ENCODE measurements around the gene TM9SF1. TPM values are rescaled to one million over a fixed set of nuclear protein-coding genes. Genes with fewer than 3 reads are reported as not detected.

The TM9SF1 gene
- total and polyA plus RNA-seq, 10 of the 15 experiments (the other 5 are each of a cell fraction or from before 2014, with no cell fraction given), result 7.2 to 39.2 (median 17.6) TPM

DNA sequence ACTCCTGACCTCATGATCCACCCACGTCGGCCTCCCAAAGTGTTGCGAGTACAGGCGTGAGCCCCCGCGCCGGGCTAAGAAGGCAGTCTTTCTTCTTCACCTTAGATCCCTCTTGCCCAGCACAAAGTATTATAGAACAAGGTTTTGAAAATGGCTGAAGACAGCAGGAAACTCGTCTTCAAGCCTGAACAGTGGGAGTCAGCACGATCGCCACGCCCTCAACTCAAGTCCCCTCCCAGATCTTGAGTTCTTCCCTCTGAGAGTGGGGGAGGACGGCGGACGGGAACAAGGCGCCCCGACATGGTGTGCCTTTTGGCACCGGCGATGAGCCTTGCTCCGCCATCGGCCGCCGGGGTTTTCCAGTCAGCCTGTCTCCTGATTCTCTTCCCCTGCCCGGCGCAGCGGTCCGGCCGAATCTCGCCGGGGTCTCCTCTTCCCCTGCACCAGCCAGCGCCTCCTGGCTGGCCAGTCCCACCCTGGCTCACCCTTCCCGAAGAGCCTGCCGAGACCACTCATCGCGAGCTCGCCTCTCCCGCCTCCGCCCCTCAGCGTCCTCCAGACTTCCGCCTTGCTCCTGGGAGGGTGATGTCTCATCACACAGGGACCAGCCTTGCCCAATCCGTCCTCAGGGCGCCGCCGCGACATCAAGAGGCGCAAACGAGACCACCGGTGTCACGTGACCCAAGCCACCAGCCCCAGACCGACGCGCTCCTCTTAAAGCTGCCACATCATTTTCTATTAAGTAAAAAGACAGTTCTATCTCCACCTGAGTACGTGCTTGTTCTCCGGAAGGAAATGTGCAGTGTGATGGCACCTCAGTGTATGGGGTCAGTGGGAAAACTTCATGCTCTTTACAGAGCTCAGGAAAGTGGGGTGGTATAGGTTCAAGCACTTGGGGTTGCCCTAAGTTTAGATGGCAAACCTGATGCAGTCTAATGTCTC, 18.0 kb upstream of the TM9SF1 start, which contains the start of gene CHMP4A (continued):
- TF ChIP-seq, protein P1, sequence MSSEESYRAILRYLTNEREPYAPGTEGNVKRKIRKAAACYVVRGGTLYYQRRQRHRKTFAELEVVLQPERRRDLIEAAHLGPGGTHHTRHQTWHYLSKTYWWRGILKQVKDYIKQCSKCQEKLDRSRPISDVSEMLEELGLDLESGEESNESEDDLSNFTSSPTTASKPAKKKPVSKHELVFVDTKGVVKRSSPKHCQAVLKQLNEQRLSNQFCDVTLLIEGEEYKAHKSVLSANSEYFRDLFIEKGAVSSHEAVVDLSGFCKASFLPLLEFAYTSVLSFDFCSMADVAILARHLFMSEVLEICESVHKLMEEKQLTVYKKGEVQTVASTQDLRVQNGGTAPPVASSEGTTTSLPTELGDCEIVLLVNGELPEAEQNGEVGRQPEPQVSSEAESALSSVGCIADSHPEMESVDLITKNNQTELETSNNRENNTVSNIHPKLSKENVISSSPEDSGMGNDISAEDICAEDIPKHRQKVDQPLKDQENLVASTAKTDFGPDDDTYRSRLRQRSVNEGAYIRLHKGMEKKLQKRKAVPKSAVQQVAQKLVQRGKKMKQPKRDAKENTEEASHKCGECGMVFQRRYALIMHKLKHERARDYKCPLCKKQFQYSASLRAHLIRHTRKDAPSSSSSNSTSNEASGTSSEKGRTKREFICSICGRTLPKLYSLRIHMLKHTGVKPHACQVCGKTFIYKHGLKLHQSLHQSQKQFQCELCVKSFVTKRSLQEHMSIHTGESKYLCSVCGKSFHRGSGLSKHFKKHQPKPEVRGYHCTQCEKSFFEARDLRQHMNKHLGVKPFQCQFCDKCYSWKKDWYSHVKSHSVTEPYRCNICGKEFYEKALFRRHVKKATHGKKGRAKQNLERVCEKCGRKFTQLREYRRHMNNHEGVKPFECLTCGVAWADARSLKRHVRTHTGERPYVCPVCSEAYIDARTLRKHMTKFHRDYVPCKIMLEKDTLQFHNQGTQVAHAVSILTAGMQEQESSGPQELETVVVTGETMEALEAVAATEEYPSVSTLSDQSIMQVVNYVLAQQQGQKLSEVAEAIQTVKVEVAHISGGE (CRISPR knock-in tag; IDR thresholded peaks at IDR 0.05), result peak; percentile 72
- TF ChIP-seq POLR2A (IDR thresholded peaks at IDR 0.05; ENCODE audit: low read depth, low read length) (peak; percentile 99), SMAD1 (IDR thresholded peaks at IDR 0.05; ENCODE audit: low read depth, partially characterized antibody) (peak; percentile 89), SIN3A (IDR thresholded peaks at IDR 0.05; ENCODE audit: low read depth, low read length) (peak; percentile 79; the same call in 1 of the 2 replicates), NFIC (IDR thresholded peaks at IDR 0.05; ENCODE audit: low read depth, low read length) (no peak), SUZ12 (IDR thresholded peaks at IDR 0.05; ENCODE audit: unreplicated experiment) (no peak), HCFC1 (IDR thresholded peaks at IDR 0.05; ENCODE audit: low read length) (peak; percentile 78), POLR2AphosphoS2 (IDR thresholded peaks at IDR 0.05; ENCODE audit: low read depth, low read length) (peak; percentile 93), SIX5 (IDR thresholded peaks at IDR 0.05; ENCODE audit: low read depth, low read length, severe bottlenecking) (peak; percentile 45), STAT3 (IDR thresholded peaks at IDR 0.05; ENCODE audit: low read depth, low read length) (no peak), ELK1 (IDR thresholded peaks at IDR 0.05; ENCODE audit: low read depth, low read length) (0 out of 2 replicates have a peak, but pooled peaks have one; percentile 35), WRNIP1 (IDR thresholded peaks at IDR 0.05; ENCODE audit: borderline replicate concordance, low read depth, low read length) (no peak), RFX5 (IDR thresholded peaks at IDR 0.05; ENCODE audit: low read depth, low read length) (0 out of 2 replicates have a peak, but pooled peaks have one; percentile 33), ZNF24 (IDR thresholded peaks at IDR 0.05) (no peak; the same call in 1 of the 2 replicates), ZNF207 (IDR thresholded peaks at IDR 0.05; ENCODE audit: borderline replicate concordance) (peak; percentile 77; the same call in 1 of the 2 replicates), MEF2A (IDR thresholded peaks at IDR 0.05; ENCODE audit: insufficient read depth, low read depth, low read length) (no peak), CHD2 (IDR thresholded peaks at IDR 0.05; ENCODE audit: borderline replicate concordance, low read depth, low read length) (peak; percentile 94)
- TF ChIP-seq, protein P2, sequence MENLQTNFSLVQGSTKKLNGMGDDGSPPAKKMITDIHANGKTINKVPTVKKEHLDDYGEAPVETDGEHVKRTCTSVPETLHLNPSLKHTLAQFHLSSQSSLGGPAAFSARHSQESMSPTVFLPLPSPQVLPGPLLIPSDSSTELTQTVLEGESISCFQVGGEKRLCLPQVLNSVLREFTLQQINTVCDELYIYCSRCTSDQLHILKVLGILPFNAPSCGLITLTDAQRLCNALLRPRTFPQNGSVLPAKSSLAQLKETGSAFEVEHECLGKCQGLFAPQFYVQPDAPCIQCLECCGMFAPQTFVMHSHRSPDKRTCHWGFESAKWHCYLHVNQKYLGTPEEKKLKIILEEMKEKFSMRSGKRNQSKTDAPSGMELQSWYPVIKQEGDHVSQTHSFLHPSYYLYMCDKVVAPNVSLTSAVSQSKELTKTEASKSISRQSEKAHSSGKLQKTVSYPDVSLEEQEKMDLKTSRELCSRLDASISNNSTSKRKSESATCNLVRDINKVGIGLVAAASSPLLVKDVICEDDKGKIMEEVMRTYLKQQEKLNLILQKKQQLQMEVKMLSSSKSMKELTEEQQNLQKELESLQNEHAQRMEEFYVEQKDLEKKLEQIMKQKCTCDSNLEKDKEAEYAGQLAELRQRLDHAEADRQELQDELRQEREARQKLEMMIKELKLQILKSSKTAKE (IDR thresholded peaks at IDR 0.05; ENCODE audit: low read depth, poor library complexity, severe bottlenecking), result peak; percentile 35
- TF ChIP-seq, protein P3, sequence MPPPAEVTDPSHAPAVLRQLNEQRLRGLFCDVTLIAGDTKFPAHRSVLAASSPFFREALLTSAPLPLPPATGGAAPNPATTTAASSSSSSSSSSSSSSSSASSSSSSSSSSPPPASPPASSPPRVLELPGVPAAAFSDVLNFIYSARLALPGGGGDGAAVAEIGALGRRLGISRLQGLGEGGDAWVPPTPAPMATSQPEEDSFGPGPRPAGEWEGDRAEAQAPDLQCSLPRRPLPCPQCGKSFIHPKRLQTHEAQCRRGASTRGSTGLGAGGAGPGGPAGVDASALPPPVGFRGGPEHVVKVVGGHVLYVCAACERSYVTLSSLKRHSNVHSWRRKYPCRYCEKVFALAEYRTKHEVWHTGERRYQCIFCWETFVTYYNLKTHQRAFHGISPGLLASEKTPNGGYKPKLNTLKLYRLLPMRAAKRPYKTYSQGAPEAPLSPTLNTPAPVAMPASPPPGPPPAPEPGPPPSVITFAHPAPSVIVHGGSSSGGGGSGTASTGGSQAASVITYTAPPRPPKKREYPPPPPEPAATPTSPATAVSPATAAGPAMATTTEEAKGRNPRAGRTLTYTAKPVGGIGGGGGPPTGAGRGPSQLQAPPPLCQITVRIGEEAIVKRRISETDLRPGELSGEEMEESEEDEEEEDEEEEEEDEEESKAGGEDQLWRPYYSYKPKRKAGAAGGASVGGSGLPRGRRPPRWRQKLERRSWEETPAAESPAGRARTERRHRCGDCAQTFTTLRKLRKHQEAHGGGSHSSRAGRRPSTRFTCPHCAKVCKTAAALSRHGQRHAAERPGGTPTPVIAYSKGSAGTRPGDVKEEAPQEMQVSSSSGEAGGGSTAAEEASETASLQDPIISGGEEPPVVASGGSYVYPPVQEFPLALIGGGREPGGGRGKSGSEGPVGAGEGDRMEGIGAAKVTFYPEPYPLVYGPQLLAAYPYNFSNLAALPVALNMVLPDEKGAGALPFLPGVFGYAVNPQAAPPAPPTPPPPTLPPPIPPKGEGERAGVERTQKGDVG (CRISPR knock-in tag; IDR thresholded peaks at IDR 0.05), result peak; percentile 90; the same call in 1 of the 2 replicates

Measured in GM12878 (cell line).